Amniotic stem cell (primary cell): ENCODE data around the gene VHLL.
A peak's percentile ranks its signal among the peaks of the same experiment; 100 is the strongest.

Experiments
- DNase-seq: peaks from one replicate; lab custom pipeline; 2025; lab: John Stamatoyannopoulos, UW

Gene VHLL

DNA sequence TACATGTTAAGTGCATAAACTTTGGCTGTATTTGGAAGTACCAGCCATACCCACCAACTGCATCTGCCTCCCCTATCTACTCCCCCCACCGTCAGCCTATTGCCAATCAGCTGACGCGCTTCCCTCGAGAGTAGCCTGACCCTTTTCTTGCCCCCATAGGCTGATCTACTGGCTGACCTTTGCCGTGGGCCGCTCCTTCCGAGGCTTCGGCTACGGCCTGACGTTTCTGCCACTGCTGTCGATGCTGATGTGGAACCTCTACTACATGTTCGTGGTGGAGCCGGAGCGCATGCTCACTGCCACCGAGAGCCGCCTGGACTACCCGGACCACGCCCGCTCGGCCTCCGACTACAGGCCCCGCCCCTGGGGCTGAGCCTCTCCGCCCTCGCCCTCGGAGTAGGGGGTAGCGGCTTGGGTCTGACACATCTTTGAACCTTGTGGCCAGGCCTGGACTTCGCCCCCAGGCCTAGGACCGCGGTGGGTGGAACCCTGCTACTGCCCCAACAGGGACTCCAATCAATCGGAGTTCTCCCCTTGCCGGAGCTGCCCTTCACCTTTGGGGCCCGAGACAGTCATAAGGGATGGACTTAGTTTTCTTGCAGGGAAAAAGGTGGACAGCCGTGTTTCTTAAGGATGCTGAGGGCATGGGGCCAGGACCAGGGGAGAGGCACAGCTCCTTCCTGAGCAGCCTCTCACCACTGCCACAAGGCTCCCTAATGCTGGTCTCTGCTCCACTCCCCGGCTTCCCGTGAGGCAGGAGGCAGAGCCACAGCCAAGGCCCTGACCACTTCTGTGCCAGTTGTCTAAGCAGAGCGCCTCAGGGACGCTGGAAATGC is 7.7 kb downstream of the VHLL start:
- DNase-seq = peak; percentile 68

DNA sequence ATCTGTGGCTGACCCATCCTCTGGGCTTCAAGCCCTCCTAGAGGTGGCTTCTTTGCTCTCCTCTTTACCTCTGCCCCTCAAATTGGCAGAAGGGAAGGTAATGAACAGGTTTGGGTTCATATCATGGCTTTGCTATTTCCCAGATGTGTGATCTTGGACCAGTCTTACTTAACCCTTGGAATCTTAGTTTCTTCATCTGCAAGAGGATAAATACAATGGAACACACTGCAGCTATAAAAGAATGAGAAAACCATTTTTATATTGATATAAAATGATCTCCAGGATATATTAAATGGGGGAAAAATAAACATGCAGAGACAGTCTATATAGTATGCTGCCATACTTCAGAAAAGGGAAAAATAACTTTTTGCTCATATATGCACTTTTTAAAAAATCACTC is 9.2 kb downstream of the VHLL start:
- no peak for DNase-seq

DNA sequence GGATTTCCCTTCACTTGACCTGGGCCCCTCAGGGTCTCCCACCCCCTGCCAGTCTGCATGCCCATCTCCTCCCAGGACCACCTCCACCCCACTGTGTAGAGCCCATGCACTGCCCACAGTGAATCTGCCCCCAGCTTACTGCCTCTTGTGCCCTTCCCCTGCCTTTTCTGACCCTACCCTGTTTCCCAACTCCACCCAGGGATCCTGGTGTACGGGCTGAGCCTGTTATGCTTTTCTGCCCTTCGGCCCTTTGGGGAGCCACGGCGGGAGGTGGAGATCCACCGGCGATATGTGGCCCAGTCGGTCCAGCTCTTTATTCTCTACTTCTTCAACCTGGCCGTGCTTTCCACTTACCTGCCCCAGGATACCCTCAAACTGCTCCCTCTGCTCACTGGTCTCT is 13.0 kb downstream of the VHLL start:
- no peak for DNase-seq

DNA sequence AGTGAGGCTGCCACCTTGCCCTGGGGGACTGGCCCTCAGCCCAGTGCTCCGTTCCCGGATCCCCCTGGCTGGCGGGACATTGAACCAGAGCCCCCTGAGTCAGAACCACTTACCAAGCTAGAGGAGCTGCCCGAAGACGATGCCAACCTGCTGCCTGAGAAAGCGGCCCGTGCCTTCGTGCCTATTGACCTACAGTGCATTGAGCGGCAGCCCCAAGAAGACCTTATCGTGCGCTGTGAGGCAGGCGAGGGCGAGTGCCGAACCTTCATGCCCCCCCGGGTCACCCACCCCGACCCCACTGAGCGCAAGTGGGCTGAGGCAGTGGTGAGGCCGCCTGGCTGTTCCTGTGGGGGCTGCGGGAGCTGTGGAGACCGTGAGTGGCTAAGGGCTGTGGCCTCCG is 13.7 kb downstream of the VHLL start:
- no peak for DNase-seq

DNA sequence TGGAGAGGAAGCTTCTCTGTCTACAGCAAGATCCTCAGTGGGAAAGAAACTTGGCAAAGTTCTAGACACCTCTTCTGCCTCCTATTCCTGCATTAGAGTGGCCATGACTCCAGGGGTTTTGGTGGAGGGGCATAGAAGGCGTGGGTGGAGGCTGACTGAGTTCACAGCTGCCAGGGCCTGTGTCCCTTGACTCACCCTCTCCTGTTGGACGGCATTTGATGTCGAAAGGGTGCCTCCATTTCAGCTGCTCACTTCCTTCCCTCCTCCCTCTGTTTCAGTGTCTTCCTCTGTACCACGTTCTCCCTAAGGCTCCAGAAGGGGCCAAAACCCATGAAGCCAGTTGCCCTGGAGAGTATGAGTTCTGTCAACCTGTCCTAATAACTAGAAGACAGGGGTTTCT is 14.3 kb downstream of the VHLL start:
- no peak for DNase-seq

DNA sequence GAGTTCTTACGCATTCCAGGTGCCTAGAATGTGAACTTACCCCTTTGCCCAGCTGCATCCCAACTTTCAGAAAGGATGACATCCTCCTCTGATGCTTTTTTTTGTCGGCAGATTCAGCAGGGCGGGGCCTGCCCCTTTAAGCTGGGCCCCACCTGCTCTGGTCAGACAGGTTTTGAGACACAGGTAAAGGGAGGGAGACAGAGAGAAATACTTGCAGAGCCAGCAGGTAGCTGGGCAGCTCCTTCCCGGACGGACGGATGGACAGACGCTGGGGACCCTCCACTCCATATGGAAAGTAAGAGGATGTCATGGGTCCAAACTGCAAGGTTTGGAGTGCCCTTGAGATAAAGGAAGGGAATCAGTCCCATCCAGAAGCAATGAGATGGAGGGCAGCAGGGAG is 15.0 kb downstream of the VHLL start, which contains the start of gene TMEM79:
Gene TMEM79, plus strand, starts transcription at position 214 of the 400 bp plus-strand sequence. CDS start 902 bp downstream, outside the sequence.
- no peak for DNase-seq

DNA sequence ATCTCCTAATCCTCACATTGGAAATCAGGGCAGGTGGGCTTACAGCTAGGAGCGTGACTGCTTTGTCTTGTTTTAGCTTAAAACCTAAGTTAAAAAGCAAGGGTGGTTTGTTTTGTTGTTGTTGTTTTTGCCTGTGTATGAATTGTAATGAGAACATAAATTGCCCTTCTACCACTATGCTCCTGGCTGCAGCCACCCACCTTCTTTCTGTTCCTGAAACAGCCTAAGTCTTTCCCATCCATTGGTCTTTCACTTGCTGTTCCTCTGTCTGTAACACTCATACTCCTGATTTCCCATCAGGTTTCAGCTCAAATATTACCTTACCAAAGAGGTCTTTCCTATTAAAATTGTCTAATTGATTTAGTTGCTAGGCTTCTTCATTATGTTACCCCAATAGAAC is 15.6 kb downstream of the VHLL start:
- no peak for DNase-seq

DNA sequence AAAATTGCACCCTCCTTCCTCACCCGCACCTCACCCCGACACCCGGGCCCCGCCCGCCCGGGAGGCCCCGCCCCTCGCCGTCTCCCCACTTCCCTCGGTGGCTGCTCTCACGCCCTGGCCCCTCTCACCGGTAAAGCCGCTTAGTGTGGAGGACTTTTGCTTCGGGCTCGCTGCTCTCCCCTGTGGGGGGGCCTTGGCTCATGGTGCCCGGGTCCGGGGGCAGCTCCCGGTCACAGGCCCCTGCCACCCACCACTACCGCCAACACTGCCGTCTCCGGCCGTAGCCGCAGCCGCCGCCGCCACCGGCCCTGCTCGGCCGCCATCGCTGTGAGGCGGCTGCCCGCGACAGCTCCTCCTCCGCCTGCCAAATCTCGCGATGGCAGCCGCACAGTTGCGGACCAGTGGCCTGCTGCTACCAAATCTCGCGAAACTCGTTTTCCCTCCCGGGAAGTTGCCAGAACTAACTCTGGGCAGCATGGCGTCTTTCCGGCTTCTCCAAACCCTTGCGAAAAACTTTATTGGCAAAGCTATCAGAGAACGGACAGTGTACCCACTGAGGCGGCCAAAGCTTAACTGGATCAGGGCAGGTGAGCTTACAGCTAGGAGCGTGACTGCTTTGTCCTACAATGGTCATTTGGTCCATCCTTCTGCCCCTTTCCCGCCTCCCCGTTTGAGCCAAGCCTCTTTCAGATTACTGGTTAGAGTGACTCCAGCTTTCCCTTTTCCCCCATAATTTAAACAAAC is 16.5 kb downstream of the VHLL start, which contains the start of gene SMG5:
Gene SMG5, minus strand, starts transcription at position 347 of the 744 bp plus-strand sequence. Its CDS starts 145 bp downstream, at position 202.
- peak; percentile 97 for DNase-seq

DNA sequence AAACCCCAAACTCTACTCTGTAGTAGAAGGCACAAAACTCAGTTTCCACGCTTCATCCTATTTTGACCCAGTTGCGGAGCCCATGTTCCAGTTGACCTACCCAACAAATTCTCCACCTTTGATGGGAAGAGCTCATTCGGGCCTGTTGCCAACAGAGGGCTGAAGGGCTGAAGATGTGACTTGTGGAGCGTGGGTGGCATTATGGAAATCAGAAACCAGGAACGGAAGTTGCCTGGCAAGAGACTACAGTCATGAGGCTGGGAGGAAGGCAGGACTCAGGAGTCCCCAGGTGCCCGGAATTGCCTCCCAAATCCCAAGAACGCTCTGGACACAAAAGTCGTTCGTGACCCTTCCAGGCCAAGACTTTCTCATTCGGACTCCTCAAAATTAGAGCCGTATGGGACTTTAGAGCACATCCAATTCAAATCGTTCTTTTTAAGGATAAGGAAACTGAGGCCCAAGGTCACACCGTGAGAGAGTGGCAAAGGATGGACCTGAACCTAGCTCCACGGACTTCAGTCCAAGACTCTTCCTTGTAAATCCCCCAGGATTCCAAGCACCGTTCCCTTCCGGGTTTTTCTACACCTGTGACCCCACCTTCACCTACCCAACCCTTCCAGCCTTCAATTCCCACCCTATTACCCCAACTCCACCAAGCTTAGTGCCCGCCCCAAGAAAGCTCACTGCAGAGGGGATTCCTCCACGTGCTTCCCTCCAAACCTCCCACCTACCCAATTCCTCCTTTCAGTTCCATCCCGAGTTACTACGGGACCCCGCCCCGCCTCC is 17.2 kb downstream of the VHLL start:
- no peak for DNase-seq

DNA sequence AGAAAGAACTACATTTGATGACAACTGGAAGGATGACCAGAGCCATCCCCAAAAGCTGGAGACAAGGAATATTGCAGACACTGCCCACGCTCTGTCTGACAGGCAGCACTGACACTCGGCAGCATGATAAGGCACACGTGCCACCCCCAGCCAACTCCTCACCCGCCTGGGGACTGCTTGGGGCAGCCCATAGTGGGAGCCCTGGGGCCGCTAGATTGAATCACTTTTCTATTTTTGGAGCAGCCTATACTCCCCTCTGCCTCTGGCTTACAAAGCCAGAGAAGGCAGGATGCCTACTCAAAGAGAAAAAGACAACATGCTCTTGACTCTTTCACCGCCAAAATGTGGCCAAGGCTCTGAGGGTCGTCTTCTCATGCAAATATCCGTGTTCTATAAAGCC is 17.8 kb downstream of the VHLL start:
- peak; percentile 12 for DNase-seq

DNA sequence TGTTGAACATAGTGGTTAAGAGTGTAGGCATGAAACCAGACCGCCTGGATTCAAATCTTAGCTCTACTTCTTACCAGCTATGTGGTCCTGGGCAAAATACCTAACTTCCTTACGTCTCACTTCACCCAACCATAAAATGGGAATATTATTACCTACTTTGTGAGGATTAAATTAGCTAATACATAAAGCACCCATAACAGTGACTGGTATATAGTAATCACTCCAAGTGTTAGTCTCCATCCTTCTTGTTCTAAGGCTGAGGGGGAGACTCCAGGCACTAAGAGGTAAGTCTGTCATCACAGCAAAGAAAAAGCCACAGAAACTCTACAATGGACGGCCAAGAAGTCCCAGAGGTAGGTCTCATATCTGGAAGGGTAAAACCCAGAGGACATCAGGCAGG is 19.3 kb downstream of the VHLL start:
- no peak for DNase-seq

DNA sequence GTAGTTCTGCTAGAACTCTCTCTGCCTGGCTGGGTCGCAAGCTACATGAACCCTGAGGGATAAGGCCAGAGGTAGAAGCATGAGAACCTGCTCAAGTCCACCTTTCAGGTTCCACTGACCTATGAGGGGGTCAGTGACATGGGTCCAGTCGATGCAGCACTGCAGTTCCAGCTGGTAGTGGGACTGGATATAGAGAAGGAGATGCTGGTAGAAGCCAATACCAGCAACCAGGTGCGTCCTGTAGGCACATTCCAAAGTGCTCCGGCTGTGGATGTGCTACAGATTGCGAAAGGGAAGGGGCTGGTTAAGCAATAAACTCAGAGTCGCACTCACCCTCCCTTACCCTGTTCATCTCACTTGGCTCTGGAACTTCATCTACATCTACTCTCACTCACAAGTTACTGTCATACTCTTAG is 22.1 kb downstream of the VHLL start:
- no peak for DNase-seq

DNA sequence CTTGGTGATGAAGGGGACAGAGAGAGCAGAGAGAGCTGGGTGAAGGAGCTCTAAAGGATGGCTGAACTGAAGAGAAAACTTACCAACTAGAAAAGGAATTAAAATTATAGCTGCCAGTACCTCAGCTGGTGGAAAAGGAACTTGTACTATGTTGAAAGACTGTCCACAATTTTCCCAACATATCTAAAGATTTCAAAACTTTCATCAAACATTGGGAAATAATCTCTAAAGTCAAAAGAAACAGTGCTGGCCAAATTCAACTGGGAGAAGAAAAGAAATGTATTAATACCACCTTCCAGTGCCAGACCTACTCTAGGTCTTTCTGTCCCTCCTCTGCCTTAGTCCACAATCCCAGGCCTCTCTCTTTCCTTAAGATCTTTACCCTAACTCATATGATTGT is 22.6 kb downstream of the VHLL start:
- DNase-seq = no peak

DNA sequence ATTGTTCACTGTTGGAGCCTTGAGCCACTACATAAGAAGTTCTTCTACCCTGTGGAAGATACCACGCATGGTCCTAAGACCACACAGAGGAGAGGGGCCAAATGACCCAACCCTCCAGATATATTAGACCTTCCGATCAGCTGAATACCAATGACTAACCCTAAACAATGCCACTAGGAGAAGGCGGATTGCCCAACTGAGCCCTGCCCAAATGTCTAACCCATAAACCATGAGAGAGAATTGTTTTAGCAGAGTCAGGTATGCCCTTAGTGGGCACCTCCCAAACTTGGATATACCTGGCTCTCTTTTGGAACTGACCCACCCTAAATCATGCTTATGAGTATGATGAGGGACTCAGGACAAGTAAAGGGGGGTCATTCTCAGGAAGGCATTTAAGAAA is 28.8 kb downstream of the VHLL start:
- no peak for DNase-seq

DNA sequence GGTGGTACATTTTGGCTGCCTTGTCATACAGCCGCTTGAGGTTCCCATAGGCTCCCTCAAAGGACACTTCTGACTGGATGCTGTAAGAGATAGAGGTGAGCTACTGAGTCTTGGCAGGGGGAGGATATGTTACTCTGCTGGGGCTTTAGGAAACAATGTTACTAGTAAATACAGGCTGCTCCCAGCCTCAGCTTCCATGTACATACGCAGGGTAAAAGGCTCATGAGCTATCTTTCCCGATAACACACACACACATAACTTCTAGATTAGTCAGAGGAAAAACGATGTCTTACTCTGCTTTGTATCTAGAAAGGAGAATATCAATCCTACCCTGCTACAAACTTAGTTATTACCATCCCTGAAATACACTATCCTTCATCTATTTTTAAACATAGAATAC is 30.8 kb downstream of the VHLL start:
- DNase-seq = no peak

DNA sequence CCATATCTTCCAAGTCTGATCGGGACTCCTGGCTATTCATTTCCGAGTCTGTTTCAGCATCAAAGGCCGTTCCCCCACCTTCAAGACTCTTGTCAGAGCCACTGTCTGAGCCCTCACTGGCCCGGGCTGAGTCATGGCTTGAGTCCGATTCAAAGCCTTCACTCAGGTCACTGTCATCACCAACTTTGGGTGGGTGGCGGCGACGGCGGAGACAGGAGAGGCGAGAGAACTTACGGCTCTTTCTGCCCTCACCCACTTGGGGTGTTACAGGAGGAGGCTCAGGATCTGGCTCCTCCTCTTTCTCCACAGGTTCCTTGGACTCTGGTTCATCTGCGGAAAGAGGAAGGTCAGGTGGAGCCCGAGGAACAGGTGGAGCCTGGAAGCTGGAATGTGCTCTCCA is 33.1 kb downstream of the VHLL start:
- DNase-seq = no peak

DNA sequence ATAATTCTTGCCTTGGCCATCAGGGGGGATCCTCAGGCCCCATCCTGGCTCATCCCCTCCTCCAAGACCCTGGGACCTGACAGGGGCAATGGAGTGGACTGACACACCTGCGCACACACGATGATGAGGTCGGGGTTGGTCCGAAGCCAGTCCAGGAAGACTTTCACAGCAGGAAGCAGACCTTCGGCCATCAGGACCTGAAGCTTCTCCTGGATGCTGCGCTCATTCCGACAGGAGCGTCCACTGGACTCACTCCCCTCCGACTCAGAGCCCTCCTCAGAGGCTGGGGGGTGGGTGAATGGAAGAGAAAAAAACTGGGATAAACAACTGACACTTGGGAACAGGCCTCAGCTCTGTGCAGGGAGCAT is 35.8 kb downstream of the VHLL start:
- DNase-seq = no peak

DNA sequence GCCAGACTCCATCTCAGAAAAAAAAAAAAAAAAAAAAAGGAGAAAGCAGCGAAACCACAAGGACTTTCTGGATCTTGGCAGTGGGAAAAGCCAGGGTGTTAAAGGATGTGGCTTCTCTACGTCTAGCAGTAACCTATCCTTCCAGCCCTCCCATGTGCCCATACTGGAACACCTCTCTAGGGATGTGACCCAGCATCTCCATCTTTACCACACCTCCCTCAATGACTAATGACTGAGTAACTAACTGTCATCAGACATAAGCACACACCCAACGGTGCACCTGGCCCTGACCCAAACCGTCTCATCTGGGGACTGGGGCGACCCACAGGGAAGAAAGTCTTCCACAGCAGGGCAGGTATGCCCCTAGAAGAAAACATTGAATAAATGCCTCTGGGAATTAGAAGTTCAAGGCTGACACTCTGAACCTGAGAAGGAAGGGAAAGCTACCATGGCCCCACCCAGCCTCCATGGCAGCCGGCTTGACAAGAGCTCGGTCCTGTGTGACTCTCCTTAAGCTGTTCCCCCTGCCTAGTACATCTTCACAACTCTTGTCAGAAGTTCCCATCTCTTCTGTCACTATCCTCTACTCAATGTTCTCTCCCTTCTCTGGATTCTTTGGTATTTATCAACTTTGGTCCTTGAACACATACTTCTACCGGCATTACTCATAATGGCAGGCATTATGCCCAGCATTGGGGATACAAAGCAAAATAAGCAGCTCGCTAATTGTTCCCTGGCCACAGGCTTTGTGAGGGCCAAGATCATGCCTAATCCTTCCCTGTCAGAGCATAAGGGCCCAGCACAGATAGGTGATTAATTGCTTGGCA is 36.4 kb downstream of the VHLL start:
- no peak for DNase-seq

DNA sequence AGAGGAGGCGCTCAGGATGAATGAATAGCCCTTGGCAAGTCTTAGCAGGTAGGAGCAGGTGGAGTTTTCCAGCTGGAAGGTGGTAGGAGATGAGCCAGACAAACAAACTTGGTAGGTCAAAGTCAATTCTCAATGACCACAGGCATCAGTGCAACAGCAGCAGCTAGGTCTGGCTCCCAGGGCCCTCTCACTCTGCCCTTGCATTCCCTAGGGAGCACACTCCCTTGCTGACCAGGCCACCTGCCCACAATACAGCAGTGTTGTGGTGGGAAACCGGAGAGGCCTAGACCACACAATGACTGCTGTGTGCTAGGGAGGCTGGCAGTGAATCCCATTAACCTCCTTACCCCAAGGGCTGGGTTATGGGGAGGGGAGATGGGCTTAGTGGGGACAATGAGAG is 38.2 kb downstream of the VHLL start:
- DNase-seq = no peak

DNA sequence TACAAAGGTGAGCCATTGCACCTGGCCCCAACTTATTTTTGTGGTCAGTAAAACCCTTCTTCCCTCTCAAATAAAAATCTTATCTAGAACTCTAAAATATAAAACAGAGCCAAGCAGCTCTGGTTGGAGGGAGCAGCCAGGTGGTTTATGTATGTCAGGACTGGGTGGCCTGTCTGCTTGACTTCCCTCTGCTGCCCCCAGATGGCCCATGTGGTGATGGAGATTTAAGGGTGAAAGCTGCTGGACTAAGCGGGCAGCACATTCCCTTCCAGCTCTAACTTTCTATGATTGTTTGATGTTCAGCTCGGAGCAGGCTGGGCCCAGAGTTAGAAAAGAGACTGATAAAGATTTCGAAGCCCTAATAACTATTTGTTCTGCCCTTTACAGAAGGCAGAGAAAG is 39.3 kb downstream of the VHLL start:
- no peak for DNase-seq

DNA sequence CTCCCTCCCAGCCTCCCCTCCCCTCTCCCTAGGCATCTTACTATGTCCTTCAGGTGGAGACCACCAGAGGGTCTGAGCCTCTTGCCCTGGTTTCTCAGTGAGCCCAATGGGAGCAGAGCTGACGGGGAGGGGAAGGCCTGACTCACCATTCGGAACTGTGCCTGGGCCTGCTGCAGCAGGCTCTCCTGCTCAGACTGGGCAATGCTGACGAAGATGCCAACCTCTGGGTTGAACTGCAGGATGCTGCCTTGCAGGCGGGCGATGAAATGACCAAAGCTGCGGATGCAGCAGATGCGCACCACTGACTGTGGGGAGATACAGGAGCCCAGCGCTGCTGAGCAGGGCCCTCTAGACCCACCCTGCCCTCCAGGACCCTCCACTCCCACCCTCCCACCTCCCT is 40.2 kb downstream of the VHLL start:
- no peak for DNase-seq

DNA sequence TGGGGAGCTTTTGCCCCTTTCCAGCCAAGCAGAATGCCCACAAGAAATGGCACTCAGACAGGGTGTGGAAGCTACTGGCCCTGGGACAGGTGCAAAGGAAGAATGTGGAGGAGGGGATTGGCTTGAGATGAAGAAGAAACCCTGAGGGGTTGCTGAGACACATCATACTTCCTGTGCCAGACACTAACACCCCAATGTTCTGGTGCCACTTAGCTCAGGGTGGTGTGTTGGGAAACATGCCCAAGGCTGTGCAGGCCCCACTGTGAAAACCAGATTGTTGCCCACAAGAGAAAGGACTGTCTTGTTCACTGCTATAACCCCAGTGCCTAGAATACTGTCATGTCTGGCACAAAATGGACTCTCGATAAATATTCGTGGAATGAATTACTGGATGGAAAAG is 41.4 kb downstream of the VHLL start:
- DNase-seq = no peak
